Smooth muscle cell of bladder (primary cell): ENCODE results near the gene FAM98A. TPM values are rescaled to one million over a fixed set of nuclear protein-coding genes. Genes with fewer than 3 reads are reported as not detected.

Experiments
- total RNA-seq: library from RNA; depleted of rRNA; stranded (reverse); fragments of >200 nt; gene quantifications from 2 replicates; pipeline ENCODE4 v1.2.3, GENCODE V29; 2014

The FAM98A gene
- total RNA-seq, result 17.8 and 24.0 TPM in 2 replicates

GRCh38 chr2:33599175-33599942, at the start of gene FAM98A:
Gene FAM98A (minus strand): TSS chr2:33599299. CDS start chr2:33599221, 78 bp downstream.

Other genes starting within 250 kb of the FAM98A start
- gene RASGRP3, start 122.7 kb downstream of the FAM98A start, total RNA-seq, result 0.71 and 1.2 TPM in 2 replicates